Left ventricle myocardium inferior (tissue), 1 donor: ENCODE data around the gene ELAC2. TPM values are rescaled to one million over a fixed set of nuclear protein-coding genes. Genes with fewer than 3 reads are reported as not detected.
"Not testable (repeated sequence)": the region's sequence is repeated elsewhere in the genome, so short reads cannot be mapped to it uniquely, and the experiment has no call there.

Experiments
- DNase-seq: peaks from one replicate; pipeline ENCODE4 v3.0.0-alpha.2; 2020
- H3K27ac ChIP-seq: fragments of 200-600 bp; replicated peaks from 2 replicates; pipeline ENCODE4 v1.8.0; 2021
- H3K27me3 ChIP-seq: fragments of 200-600 bp; 2 replicates; pipeline ENCODE4 v1.8.0; 2021; ENCODE audit warnings: low read depth
- H3K36me3 ChIP-seq: fragments of 200-600 bp; 2 replicates; pipeline ENCODE4 v1.8.0; 2021
- H3K4me1 ChIP-seq: fragments of 200-600 bp; 2 replicates; pipeline ENCODE4 v1.8.0; 2021
- H3K4me3 ChIP-seq: fragments of 200-600 bp; 2 replicates; pipeline ENCODE4 v1.8.0; 2021; ENCODE audit warnings: mild to moderate bottlenecking, moderate library complexity
- H3K9me3 ChIP-seq: fragments of 200-600 bp; replicated peaks from 2 replicates; pipeline ENCODE4 v1.8.0; 2021
- intact Hi-C: fragments of 100-400 bp; cut with micrococcal nuclease; formaldehyde crosslinking; loops from one replicate; pipeline ENCODE4 v1.11.0; 2022
- total RNA-seq: library from RNA; stranded (reverse); fragmentation: NEBNext Ultra II Directional; extraction: Animal tissue kit (Norgen Biotek cat#: 25700); gene quantifications from one replicate; pipeline ENCODE4 v1.2.1, GENCODE V29; 2021
- TF ChIP-seq, protein P1 (sequence below): fragments of 200-600 bp; IDR thresholded peaks from 2 replicates; pipeline ENCODE4 v1.8.0; 2021; ENCODE audit warnings: antibody characterized with exemption, mild to moderate bottlenecking, borderline replicate concordance
- donor health status: DM: no; HTN: yes; CAD: no; lungs with severe emphysema.

Gene ELAC2
- total RNA-seq, 1 donor from 2014 or later, result 55.6 TPM

DNA sequence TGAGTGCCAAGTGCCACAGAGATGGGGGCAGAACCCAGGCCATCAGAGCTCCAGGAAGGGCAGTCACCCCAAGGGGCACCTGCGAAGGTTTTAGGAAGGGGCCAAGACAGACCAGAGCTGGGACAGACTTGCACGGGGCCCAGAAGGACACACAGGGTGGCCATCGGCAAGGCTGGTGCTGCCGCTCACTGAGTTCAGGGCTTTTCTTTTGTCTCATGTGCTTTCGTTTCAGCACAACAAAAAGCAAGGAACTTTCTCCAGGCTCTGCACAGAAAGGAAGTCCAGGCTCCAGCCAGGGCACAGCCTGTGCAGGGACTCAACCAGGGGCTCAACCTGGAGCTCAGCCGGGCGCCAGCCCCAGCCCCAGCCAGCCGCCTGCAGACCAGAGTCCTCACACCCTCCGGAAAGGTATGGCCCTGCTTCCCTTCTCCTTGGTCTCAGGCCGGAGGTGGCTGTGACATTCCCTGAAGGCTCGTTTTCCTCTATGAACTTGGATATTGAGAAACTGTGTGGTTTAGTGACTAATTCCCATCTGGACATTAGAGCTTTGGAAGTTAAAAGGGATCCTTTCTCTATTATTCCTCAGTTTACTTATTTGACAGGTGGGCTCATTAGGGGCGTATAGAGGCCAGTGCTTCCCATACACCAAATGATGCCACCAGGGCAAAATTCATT lies 37.9 kb downstream of the ELAC2 start:
- no peak overlapping the region for H3K27ac ChIP-seq
- intact Hi-C loops, result no loop called here

DNA sequence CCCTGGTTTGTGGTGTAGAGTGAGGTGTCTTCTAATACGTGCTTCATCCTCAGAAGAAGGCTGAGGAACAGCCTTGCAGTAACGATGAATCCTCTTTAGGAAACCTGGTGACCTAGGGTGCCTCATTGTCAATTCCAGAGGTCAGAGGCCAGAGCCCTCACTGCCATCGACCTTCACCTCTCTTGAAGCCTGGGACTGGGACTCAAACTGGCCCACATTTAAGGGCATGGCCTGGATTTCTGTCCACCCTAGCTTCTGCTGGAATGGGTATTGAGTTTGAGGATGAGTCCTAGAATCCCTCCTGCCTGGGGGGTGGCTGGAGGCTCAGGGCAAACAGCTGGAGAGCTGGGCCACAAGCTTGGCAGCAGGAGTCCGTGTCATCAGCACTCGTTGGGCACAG lies 38.6 kb downstream of the ELAC2 start:
- Histone ChIP-seq H3K9me3 (no peaks in the 10 kb centered on the region), H3K4me1 (peaks cover 5% of the 10 kb centered on the region), H3K36me3 (no peaks in the 10 kb centered on the region), H3K27ac (no peak overlapping the region), H3K27me3 (peaks cover 3% of the 10 kb centered on the region), H3K4me3 (no peak overlapping the region)
- intact Hi-C loops, result no loop called here
- no peak for DNase-seq
- TF ChIP-seq, protein P1, sequence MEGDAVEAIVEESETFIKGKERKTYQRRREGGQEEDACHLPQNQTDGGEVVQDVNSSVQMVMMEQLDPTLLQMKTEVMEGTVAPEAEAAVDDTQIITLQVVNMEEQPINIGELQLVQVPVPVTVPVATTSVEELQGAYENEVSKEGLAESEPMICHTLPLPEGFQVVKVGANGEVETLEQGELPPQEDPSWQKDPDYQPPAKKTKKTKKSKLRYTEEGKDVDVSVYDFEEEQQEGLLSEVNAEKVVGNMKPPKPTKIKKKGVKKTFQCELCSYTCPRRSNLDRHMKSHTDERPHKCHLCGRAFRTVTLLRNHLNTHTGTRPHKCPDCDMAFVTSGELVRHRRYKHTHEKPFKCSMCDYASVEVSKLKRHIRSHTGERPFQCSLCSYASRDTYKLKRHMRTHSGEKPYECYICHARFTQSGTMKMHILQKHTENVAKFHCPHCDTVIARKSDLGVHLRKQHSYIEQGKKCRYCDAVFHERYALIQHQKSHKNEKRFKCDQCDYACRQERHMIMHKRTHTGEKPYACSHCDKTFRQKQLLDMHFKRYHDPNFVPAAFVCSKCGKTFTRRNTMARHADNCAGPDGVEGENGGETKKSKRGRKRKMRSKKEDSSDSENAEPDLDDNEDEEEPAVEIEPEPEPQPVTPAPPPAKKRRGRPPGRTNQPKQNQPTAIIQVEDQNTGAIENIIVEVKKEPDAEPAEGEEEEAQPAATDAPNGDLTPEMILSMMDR, result no peak

More for the DNA sequence above, 37.9 kb downstream of the ELAC2 start:
- TF ChIP-seq, protein P1, result no peak
- H3K27me3 ChIP-seq, result peaks cover 3% of the 10 kb centered on the region
- no peak for DNase-seq
- no peaks in the 10 kb centered on the region for H3K9me3 ChIP-seq
- H3K36me3 ChIP-seq, result no peaks in the 10 kb centered on the region
- H3K4me3 ChIP-seq, result no peak overlapping the region
- peaks cover 6% of the 10 kb centered on the region for H3K4me1 ChIP-seq

DNA sequence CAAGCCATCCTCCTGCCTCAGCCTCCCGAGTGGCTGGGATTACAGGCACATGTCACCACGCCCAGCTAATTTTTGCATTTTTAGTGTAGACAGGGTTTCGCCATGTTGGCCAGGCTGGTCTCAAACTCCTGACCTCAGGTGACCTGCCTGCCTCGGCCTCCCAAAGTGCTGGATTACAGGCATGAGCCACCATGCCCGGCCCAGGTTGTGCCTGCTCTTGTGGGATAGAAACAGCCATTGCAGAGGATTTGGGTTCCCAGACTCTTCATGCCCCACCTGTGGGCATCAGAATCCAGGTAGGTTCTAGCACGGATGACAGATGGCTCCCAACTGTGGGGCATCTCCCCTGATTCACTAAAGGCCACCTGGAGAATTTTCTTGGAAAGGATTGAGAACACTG lies 39.0 kb downstream of the ELAC2 start:
- H3K36me3 ChIP-seq, H3K4me1 ChIP-seq, H3K27me3 ChIP-seq, H3K9me3 ChIP-seq, H3K4me3 ChIP-seq, intact Hi-C loops, H3K27ac ChIP-seq, DNase-seq: not testable (repeated sequence)

DNA sequence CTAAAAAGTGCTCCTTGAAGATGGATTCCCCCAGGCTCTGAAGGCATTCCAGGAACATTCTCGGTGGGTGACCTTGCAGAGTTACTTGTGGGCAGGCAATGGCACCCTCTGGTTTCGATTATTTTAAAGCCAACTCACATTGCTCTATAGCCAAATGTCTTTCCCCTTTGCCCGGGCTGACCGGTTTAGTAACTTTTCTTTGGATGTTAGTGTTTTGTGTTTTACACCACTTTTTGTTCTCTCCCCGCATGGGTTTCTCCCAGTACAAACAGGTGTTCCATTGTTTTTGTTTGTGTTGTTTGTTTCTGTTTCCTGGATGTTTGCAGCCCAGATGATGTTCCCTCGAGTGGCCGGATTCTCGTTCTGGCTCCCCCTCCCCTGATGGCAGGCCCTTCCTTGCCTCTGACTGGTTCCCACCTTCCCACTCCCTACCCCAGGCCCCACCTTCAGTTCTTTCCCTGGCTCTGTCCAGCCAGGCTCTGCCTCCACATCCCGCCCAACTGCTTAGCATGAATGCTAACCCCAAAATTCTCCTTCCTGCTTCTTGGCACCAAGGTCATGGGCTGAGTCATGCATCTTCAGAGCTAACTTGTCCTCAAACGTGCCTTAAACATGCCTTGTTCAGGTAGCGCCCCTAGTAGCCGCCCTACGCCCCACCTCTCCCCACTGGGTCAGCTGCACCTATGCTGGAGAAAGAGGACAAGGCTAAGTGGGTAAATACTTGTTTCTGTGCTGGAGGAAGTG lies 40.6 kb downstream of the ELAC2 start:
- Histone ChIP-seq H3K4me1 (peaks cover 15% of the 10 kb centered on the region), H3K27ac (no peak overlapping the region), H3K27me3 (peaks cover 3% of the 10 kb centered on the region), H3K4me3 (no peak overlapping the region), H3K36me3 (no peaks in the 10 kb centered on the region), H3K9me3 (no peaks in the 10 kb centered on the region)
- intact Hi-C loops, result no loop called here
- no peak for DNase-seq
- TF ChIP-seq, protein P1, result no peak

DNA sequence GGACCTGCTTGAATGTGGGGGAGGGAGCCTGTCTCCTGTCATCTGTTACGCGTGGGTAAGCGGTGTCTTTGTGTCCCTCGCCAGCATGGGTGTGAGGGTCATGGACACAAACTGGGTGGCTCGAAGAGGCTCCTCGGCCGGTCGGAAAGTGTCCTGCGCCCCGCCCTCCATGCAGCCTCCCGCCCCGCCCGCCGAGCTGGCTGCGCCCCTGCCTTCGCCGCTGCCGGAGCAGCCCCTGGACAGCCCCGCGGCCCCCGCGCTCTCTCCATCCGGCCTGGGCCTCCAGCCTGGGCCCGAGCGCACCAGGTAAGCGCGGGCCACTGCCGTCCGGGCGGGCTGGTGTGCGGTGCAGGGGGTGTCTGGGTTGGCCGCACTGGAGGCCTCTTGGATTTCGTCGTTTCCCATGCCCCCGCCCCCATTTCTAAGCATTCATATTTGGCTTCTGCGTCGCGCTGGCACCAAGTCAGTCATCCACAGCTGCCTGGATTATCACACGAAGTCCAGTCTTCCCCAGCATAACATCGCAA lies 43.8 kb downstream of the ELAC2 start:
- Histone ChIP-seq H3K36me3 (no peaks in the 10 kb centered on the region), H3K4me1 (peaks cover 15% of the 10 kb centered on the region), H3K27me3 (no peaks in the 10 kb centered on the region), H3K4me3 (peak overlapping the region; percentile 64), H3K27ac (no peak overlapping the region), H3K9me3 (no peaks in the 10 kb centered on the region)
- TF ChIP-seq, protein P1, result no peak
- DNase-seq, result no peak
- intact Hi-C loops, result no loop called here
